IPS DF 19.7 (cell line): Measurements from ENCODE around the gene SMAGP.
"Not testable (repeated sequence)": the region's sequence is repeated elsewhere in the genome, so short reads cannot be mapped to it uniquely, and the experiment has no call there.

Experiments used
- DNase-seq: peaks from one replicate; pipeline ENCODE4 v3.0.0-alpha.2; 2013; ENCODE audit warnings: low read depth, low spot score

The SMAGP gene

DNA sequence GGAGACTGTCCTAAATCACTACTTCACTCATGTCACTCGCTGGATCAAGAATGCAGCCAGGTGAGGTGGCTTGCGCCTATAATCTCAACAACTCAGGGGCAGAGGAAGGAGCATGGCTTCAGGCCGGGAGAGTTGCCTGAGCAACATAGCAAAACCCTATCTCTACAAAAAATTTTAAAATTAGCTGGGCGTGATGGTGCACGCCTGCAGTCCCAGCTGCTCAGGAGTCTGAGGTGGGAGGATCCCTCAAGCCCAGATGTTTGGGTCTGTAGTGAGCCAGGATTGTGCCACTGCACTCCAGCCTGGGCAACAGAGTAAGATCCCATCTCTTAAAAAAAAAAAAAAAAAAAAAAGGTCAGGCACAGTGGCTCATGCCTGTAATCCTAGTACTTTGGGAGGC, 5.9 kb downstream of the SMAGP start:
- no peak for DNase-seq

GRCh38 chr12:51263341-51263740, 6.9 kb downstream of the SMAGP start:
- no peak for DNase-seq

GRCh38 chr12:51262758-51263177, 7.4 kb downstream of the SMAGP start:
- no peak for DNase-seq

- not testable (repeated sequence) for DNase-seq
These were observed 10.6 kb downstream of the SMAGP start for GRCh38 chr12:51259600-51259999.

- no peak for DNase-seq
These were observed 15.7 kb downstream of the SMAGP start for GRCh38 chr12:51254536-51254935.

DNA sequence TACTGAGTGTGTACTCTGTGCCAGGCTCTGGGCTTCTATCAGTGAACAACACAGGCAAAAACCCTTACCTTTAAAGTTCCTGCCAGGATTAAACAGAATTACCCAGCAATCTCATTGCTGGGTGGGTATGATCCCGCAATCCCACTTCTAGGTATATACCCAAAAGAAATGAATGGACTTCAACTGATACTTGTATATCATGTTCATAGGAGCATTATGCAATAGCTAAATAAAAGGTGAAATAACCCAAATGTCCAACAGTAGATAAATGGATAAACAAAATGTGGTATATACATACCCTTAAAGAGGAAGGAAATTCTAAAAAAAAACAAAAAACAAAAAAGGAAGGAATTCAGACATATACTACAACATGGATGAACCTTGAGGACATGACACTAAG, 16.9 kb downstream of the SMAGP start:
- DNase-seq: no peak

DNA sequence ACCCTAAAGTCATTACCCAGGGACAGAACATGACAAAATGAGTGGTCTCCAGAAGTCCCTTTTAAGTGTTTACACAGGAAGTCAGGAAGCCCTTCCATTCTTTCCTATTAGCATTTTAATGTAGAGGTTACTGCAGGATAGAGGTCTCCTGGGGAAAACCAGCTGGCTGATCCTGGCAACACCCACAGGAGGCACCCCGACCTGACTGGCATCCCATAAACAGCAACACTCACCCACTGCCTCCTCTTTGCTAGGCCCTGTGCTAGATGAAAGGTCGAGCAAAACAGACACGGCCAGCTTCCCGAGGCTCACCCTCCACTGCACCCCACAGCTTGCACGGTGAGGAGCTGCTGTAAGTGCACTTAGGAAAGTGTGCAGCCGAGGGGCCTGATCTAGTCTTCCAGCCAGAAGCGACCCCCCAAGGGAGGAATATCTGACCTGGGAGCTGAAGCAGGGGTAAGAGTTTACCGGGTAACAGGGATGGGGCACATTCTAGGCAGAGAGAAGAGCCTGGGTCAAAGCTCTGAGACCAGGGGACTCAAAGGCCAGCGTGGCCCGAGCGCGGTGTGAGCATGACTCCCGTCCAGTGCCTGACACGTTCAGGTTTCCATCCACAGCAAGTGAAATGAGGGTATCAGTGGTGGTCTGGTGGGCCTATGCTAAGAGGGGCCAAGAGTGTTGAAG, 22.6 kb downstream of the SMAGP start:
- DNase-seq: no peak

DNA sequence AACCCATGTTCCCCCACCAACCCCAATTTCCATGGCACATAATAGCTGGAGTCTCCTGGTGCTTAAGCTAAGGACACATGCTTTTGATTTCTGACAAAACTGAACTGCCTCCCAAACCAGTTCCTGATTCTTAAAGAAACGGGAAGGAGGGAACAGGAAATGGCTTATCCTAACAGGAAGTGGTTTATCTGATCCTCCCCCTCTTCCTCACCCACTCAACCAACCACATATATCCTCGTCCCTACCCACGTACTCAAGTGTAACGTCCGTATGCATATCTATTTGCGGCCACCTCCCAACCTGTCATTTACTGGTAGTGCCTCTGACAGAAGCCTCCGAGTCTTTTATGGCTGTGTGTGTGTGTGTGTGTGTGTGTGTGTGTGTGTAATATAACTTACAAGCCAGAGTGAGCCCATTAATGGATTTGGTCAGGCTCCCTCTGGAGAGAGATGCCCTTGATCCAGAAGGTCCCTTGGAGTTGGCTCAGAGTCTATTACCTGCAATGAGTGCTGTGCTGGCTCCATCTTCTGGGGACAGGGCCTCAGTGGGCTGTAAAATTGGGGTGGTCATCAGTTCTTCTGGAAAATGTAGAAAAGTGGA, 23.9 kb downstream of the SMAGP start:
- no peak for DNase-seq

DNA sequence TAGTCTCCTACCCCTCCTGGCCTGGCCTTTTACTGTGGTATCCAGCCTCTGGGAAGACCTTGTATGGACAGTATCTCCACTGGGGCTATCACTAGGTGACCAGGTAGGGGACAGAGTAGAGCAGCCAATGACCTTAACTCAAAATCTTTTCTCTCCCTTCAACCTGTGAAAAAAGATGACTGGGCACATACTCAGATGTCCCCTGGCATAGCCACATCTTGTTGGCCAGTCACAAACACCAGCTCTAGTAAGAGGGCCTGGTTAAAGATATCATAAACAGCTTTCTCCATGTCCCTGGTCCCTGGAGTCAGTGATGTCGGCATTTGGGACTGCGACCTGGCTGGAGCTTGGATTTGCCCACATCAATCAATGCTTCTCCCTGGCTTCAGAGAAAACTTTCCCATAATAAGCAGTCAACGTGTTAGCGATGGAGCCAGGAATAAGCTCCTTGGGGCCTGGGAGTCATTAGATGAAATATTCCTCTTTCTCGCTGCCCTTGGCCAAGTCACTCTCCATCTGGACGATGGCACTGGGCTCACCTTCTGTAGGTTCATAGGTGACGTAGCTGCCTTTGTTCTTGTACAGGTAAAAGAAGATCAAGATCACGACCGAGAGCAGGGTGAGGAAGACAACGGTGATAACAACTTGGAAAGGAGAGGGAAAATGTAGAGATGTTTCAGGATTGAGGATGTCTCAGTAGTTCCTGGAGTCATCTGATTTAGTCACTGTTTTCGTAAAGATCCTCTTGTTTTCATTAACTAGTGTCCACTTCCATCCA, 24.6 kb downstream of the SMAGP start:
- no peak for DNase-seq

DNA sequence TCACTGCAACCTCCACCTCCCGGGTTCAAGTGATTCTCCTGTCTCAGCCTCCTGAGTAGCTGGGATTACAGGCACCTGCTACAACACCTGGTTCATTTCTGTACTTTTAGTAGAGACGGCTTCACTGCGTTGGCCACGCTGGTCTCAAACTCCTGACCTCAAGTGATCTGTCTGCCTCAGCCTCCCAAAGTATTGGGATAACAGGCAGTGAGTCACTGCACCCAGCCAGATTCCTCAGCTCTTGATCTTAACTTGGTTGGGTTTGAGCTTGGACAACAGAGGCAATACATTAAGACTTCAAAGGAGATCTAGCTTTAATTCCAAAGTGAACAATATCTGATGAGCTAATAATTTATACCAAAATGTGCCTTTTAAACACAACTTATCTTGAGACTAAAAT, 25.9 kb downstream of the SMAGP start:
- no peak for DNase-seq

- DNase-seq: no peak
These were observed 27.3 kb downstream of the SMAGP start for GRCh38 chr12:51242876-51243275.

- DNase-seq: no peak
These were observed 28.1 kb downstream of the SMAGP start for GRCh38 chr12:51242120-51242519.

DNA sequence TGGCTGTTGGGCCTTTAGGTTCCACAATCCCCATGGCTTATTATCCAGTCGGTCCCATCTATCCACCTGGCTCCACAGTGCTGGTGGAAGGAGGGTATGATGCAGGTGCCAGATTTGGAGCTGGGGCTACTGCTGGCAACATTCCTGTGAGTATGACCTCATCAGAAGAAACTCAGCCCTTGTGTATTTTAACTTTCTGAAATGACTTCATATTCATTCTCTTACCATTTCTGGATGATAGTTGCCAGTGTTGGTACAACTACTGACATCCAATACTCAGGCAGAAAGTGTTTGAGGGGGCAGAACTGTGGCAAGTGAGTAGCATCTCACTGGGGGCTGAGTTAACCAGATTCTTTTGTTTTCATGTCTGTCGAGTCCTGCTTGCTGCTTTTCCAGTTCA, 29.2 kb downstream of the SMAGP start:
- DNase-seq: no peak

- no peak for DNase-seq
These were observed 31.5 kb downstream of the SMAGP start, which contains the start of gene DAZAP2 for GRCh38 chr12:51238510-51239334. Gene DAZAP2 (plus strand): TSS chr12:51238826. CDS start chr12:51238908, 82 bp downstream.

DNA sequence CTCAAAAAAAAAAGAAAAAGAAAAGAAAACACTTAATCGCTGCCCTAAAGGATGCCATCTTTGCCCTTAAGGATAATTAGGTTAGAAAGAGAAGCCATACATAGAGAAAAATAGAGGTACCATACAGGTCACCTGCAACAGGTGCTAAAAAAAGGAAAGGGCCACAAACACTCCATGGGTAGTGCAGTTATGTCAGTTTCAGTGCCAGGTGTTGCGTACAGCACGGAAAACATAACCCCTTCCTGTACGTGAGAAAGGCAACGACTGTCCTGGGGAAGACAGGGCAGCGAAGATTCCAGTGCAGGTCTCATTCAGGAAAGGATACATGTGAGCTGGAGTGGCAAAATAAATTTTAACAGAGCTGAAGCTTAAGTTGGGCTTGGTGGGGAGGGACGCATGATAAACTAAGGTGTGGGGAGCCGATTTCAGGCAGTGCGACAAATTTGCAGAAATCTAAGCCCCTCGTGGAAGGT, 32.1 kb downstream of the SMAGP start:
- no peak for DNase-seq

DNA sequence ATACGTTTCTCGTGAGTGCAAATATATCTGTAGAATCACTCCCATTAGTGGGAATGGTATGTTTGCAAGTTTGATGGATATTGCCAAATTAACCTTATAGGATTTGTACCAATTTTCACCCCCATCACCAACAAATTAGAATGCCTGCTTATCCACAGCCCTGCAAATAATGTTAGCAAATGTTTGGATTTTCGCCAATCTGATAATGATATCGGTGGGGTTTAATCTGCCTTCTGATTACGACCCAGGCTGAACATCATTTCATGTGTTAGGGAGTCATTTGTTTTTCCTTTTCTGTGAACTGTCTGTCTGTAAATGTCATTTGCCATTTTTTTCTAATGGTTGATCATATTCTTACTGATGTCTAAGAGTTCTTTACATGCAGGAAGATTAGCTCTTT, 35.7 kb downstream of the SMAGP start:
- DNase-seq: no peak

DNA sequence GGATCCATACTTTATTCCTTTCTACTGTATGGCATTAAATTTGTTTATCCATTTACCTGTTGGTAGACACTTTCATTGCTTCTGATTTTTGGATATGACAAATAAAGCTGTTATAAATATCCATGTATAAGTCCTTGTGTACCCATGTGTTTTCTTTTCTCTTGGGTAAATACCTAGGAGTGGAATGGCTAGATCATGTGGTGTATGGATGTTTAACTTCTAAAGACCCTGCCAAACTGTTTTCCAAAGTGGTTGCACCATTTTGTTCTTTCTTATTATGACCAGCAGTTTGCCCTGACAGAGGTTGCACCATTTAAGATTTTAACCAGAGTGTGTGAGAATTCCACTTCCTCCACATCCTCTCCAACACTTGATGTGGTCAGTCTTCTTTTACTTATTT, 37.6 kb downstream of the SMAGP start:
- no peak for DNase-seq

DNA sequence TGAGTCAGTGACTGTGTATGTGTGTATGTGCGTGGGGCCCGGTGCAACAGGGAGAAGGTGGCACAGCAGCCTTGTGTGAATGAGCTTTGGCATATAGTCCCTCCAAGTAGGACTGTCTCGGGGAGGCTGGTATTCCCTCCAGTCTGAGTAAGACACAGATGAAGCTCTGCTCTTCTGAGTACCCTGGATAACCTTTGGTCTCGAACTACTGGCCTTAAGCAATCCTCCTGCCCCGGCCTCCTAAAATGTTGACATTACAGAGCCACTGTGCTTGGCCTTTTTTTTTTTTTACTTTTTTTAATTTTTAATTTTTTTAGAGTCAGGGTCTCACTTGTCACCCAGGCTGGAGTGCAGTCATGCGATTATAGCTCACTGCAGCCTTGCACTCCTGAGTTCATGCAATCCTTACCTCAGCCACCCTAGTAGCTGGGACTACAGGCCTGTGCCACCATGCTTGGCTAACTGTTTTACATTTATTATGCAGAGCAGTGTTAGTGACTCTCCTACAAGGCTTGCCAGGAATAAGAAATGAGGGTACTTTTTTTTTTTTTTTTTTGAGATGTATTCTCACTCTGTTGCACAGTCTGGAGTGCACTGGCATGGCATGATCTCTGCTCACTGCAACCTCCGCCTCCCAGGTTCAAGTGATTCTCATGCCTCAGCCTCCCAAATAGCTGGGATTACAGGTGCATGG, 41.0 kb downstream of the SMAGP start:
- DNase-seq: no peak

- DNase-seq: no peak
These were observed 42.3 kb downstream of the SMAGP start for GRCh38 chr12:51227962-51228361.

- DNase-seq: not testable (repeated sequence)
These were observed 43.1 kb downstream of the SMAGP start for GRCh38 chr12:51227112-51227511.

DNA sequence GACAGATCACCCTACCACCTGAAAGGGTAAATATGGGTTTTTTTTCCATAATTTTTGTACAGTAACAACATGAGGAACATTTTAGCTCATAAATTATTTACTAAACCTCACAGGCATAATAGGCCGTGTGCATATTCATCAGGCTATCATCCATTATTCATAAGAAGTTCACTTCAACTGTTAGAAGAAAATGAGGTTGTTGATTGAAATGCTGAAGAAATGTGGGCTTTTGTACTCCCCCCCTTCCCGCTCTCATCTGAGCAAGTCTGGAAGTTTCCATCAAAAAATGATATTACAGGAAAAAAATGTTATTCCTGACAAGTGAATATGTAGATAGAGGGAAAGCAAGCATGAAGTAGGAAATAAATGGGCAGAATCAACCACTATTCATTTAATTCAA, 44.4 kb downstream of the SMAGP start:
- DNase-seq: no peak
